ENCODE measurements around the gene INSYN1. TPM values are rescaled to one million over a fixed set of nuclear protein-coding genes. Genes with fewer than 3 reads are reported as not detected.
A peak's percentile ranks its signal among the peaks of the same experiment; 100 is the strongest.

Gene INSYN1
- total and polyA plus RNA-seq, 4 donors: 3.4 to 12.7 (median 5.2) TPM

GRCh38 chr15:73754461-73754860 lies 1.3 kb upstream of the INSYN1 start:
- intact Hi-C loops (cut with DNase I): loop anchor here in 1 of 2 donors (5.0 kb wide), 1 partner anchor 48 kb away; no protein-coding TSS in a partner anchor
- no peaks in the 10 kb centered on the region for H3K4me1 ChIP-seq (ENCODE audit: control insufficient read depth in 1 of 2, insufficient read depth in 2 of 2, low read length in 2 of 2)

GRCh38 chr15:73752806-73753193 lies 351 bp downstream of the INSYN1 start:
- intact Hi-C loops (cut with DNase I): loop anchor here in 1 of 2 donors (5.0 kb wide), 1 partner anchor 50 kb away; no protein-coding TSS in a partner anchor
- Histone ChIP-seq H3K27ac (ENCODE audit: low read depth in 1 of 2, low read length in 2 of 2) (no peak overlapping the region), H3K27me3 (ENCODE audit: control insufficient read depth in 1 of 2, insufficient read depth in 2 of 2, low read length in 1 of 2) (no peaks in the 10 kb centered on the region), H3K36me3 (ENCODE audit: control insufficient read depth in 1 of 2, insufficient read depth in 2 of 2, low read length in 1 of 2) (no peaks in the 10 kb centered on the region), H3K4me3 (ENCODE audit: low read length in 2 of 2) (peak overlapping the region; percentile 15 to 76), H3K9me3 (ENCODE audit: control insufficient read depth, low read length) (no peaks in the 10 kb centered on the region), H3K4me1 (ENCODE audit: control insufficient read depth in 1 of 2, insufficient read depth in 2 of 2, low read length in 2 of 2) (no peaks in the 10 kb centered on the region)
- DNase-seq (no peak), ATAC-seq (ENCODE audit: low FRiP score) (peak; percentile 9)
- 0% methylated on average over 28 to 56 of the region's 56 CpGs for WGBS, 2 donors

More at GRCh38 chr15:73754461-73754860, 1.3 kb upstream of the INSYN1 start:
- Histone ChIP-seq H3K27me3 (ENCODE audit: control insufficient read depth in 1 of 2, insufficient read depth in 2 of 2, low read length in 1 of 2) (no peaks in the 10 kb centered on the region), H3K4me3 (ENCODE audit: low read length in 2 of 2) (no peak overlapping the region), H3K27ac (ENCODE audit: low read depth in 1 of 2, low read length in 2 of 2) (no peak overlapping the region), H3K36me3 (ENCODE audit: control insufficient read depth in 1 of 2, insufficient read depth in 2 of 2, low read length in 1 of 2) (no peaks in the 10 kb centered on the region), H3K9me3 (ENCODE audit: control insufficient read depth, low read length) (no peaks in the 10 kb centered on the region)
- WGBS, 2 donors: 91% methylated on average over 8 of the region's 8 CpGs
- ATAC-seq (ENCODE audit: low FRiP score) (no peak), DNase-seq (no peak)

- H3K36me3 ChIP-seq (ENCODE audit: control insufficient read depth in 1 of 2, insufficient read depth in 2 of 2, low read length in 1 of 2): no peaks in the 10 kb centered on the region
- H3K27ac ChIP-seq (ENCODE audit: low read depth in 1 of 2, low read length in 2 of 2): no peak overlapping the region
- H3K4me3 ChIP-seq (ENCODE audit: low read length in 2 of 2): peak overlapping the region; percentile 15 to 76
- ATAC-seq (ENCODE audit: low FRiP score) (peak; percentile 30), DNase-seq (no peak)
- H3K27me3 ChIP-seq (ENCODE audit: control insufficient read depth in 1 of 2, insufficient read depth in 2 of 2, low read length in 1 of 2): no peaks in the 10 kb centered on the region
- intact Hi-C loops (cut with DNase I): loop anchor here in 1 of 2 donors (5.0 kb wide), 1 partner anchor 50 kb away; no protein-coding TSS in a partner anchor
- WGBS, 2 donors: 1% methylated on average over 52 to 79 of the region's 79 CpGs
- H3K4me1 ChIP-seq (ENCODE audit: control insufficient read depth in 1 of 2, insufficient read depth in 2 of 2, low read length in 2 of 2): no peaks in the 10 kb centered on the region
- no peaks in the 10 kb centered on the region for H3K9me3 ChIP-seq (ENCODE audit: control insufficient read depth, low read length)
Measured at GRCh38 chr15:73751899-73752805, 999 bp downstream of the INSYN1 start.

- Histone ChIP-seq H3K4me3 (ENCODE audit: low read length in 2 of 2) (peak overlapping the region in 1 of 2 donors; percentile 76), H3K4me1 (ENCODE audit: control insufficient read depth in 1 of 2, insufficient read depth in 2 of 2, low read length in 2 of 2) (no peaks in the 10 kb centered on the region), H3K27ac (ENCODE audit: low read depth in 1 of 2, low read length in 2 of 2) (no peak overlapping the region), H3K9me3 (ENCODE audit: control insufficient read depth, low read length) (no peaks in the 10 kb centered on the region), H3K36me3 (ENCODE audit: control insufficient read depth in 1 of 2, insufficient read depth in 2 of 2, low read length in 1 of 2) (no peaks in the 10 kb centered on the region), H3K27me3 (ENCODE audit: control insufficient read depth in 1 of 2, insufficient read depth in 2 of 2, low read length in 1 of 2) (no peaks in the 10 kb centered on the region)
- intact Hi-C loops (cut with DNase I): loop anchor here in 1 of 2 donors (5.0 kb wide), 1 partner anchor 51 kb away; no protein-coding TSS in a partner anchor
- no peak for DNase-seq
- no peak for ATAC-seq (ENCODE audit: low FRiP score)
- 3 to 8% methylated on average over 8 to 9 of the region's 9 CpGs for WGBS, 2 donors
Measured at GRCh38 chr15:73751511-73751898, 1.6 kb downstream of the INSYN1 start.

GRCh38 chr15:73750951-73751350 lies 2.2 kb downstream of the INSYN1 start:
- Histone ChIP-seq H3K27me3 (ENCODE audit: control insufficient read depth in 1 of 2, insufficient read depth in 2 of 2, low read length in 1 of 2) (no peaks in the 10 kb centered on the region), H3K4me1 (ENCODE audit: control insufficient read depth in 1 of 2, insufficient read depth in 2 of 2, low read length in 2 of 2) (no peaks in the 10 kb centered on the region), H3K4me3 (ENCODE audit: low read length in 2 of 2) (no peak overlapping the region), H3K9me3 (ENCODE audit: control insufficient read depth, low read length) (no peaks in the 10 kb centered on the region), H3K27ac (ENCODE audit: low read depth in 1 of 2, low read length in 2 of 2) (no peak overlapping the region), H3K36me3 (ENCODE audit: control insufficient read depth in 1 of 2, insufficient read depth in 2 of 2, low read length in 1 of 2) (no peaks in the 10 kb centered on the region)
- WGBS, 2 donors: 89 to 90% methylated on average over 20 of the region's 20 CpGs
- intact Hi-C loops (cut with DNase I): loop anchor here in 1 of 2 donors (5.0 kb wide), 1 partner anchor 51 kb away; no protein-coding TSS in a partner anchor
- DNase-seq: no peak
- no peak for ATAC-seq (ENCODE audit: low FRiP score)

- no peak for ATAC-seq (ENCODE audit: low FRiP score)
Measured at GRCh38 chr15:73750438-73750837, 2.7 kb downstream of the INSYN1 start.

GRCh38 chr15:73749971-73750370 lies 3.2 kb downstream of the INSYN1 start:
- no peaks in the 10 kb centered on the region for H3K9me3 ChIP-seq (ENCODE audit: control insufficient read depth, low read length)
- no peak for ATAC-seq (ENCODE audit: low FRiP score)
- intact Hi-C loops (cut with DNase I): loop anchor here in 1 of 2 donors (5.0 kb wide), 1 partner anchor 52 kb away; no protein-coding TSS in a partner anchor
- whole genome bisulfite sequencing, 2 donors: 93 to 96% methylated on average over 5 of the region's 5 CpGs
- H3K36me3 ChIP-seq (ENCODE audit: control insufficient read depth in 1 of 2, insufficient read depth in 2 of 2, low read length in 1 of 2): no peaks in the 10 kb centered on the region
- DNase-seq: no peak
- no peaks in the 10 kb centered on the region for H3K4me1 ChIP-seq (ENCODE audit: control insufficient read depth in 1 of 2, insufficient read depth in 2 of 2, low read length in 2 of 2)
- no peak overlapping the region for H3K27ac ChIP-seq (ENCODE audit: low read depth in 1 of 2, low read length in 2 of 2)
- no peaks in the 10 kb centered on the region for H3K27me3 ChIP-seq (ENCODE audit: control insufficient read depth in 1 of 2, insufficient read depth in 2 of 2, low read length in 1 of 2)
- no peak overlapping the region for H3K4me3 ChIP-seq (ENCODE audit: low read length in 2 of 2)

More at GRCh38 chr15:73750438-73750837, 2.7 kb downstream of the INSYN1 start:
- Histone ChIP-seq H3K4me3 (ENCODE audit: low read length in 2 of 2) (no peak overlapping the region), H3K9me3 (ENCODE audit: control insufficient read depth, low read length) (no peaks in the 10 kb centered on the region), H3K4me1 (ENCODE audit: control insufficient read depth in 1 of 2, insufficient read depth in 2 of 2, low read length in 2 of 2) (no peaks in the 10 kb centered on the region), H3K27ac (ENCODE audit: low read depth in 1 of 2, low read length in 2 of 2) (no peak overlapping the region), H3K36me3 (ENCODE audit: control insufficient read depth in 1 of 2, insufficient read depth in 2 of 2, low read length in 1 of 2) (no peaks in the 10 kb centered on the region), H3K27me3 (ENCODE audit: control insufficient read depth in 1 of 2, insufficient read depth in 2 of 2, low read length in 1 of 2) (no peaks in the 10 kb centered on the region)
- no peak for DNase-seq
- WGBS, 2 donors: 88 to 94% methylated on average over 4 of the region's 4 CpGs
- intact Hi-C loops (cut with DNase I): loop anchor here in 1 of 2 donors (5.0 kb wide), 1 partner anchor 52 kb away; no protein-coding TSS in a partner anchor

- H3K9me3 ChIP-seq (ENCODE audit: control insufficient read depth, low read length): no peaks in the 10 kb centered on the region
- intact Hi-C loops (cut with DNase I): no loop called here
- 90 to 93% methylated on average over 5 of the region's 5 CpGs for WGBS, 2 donors
- no peak overlapping the region for H3K27ac ChIP-seq (ENCODE audit: low read depth in 1 of 2, low read length in 2 of 2)
- DNase-seq (no peak), ATAC-seq (ENCODE audit: low FRiP score) (no peak)
- no peaks in the 10 kb centered on the region for H3K4me1 ChIP-seq (ENCODE audit: control insufficient read depth in 1 of 2, insufficient read depth in 2 of 2, low read length in 2 of 2)
- no peaks in the 10 kb centered on the region for H3K27me3 ChIP-seq (ENCODE audit: control insufficient read depth in 1 of 2, insufficient read depth in 2 of 2, low read length in 1 of 2)
- H3K4me3 ChIP-seq (ENCODE audit: low read length in 2 of 2): no peak overlapping the region
- no peaks in the 10 kb centered on the region for H3K36me3 ChIP-seq (ENCODE audit: control insufficient read depth in 1 of 2, insufficient read depth in 2 of 2, low read length in 1 of 2)
Measured at GRCh38 chr15:73749533-73749932, 3.6 kb downstream of the INSYN1 start.
